COLO668 (cell line): ENCODE results near the gene KAT6B.
"Not testable (repeated sequence)": the region's sequence is repeated elsewhere in the genome, so short reads cannot be mapped to it uniquely, and the experiment has no call there.

Experiments used
- DNase-seq: peaks from one replicate; lab custom pipeline; 2025; ENCODE audit not compliant: unreplicated experiment; lab: John Stamatoyannopoulos, UW

The KAT6B gene

DNA sequence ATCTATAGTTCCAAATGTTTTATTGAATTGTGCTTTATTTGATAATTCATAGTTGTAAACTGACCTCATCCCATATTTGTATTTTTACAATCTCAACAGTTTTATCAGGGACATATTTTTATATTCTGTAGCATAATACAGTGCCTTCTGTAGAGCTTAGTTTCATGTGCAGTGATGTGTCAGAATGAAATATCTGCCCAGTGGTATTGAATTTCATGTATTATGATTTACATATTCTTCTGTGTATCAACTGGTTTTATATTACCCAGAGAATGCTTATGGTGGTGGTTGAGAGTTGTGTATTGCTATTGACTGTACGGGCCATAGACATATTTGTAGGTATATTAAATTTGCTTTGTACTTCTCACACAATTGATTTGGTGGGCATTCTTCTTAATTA, 89.9 kb downstream of the KAT6B start:
- DNase-seq, result no peak

DNA sequence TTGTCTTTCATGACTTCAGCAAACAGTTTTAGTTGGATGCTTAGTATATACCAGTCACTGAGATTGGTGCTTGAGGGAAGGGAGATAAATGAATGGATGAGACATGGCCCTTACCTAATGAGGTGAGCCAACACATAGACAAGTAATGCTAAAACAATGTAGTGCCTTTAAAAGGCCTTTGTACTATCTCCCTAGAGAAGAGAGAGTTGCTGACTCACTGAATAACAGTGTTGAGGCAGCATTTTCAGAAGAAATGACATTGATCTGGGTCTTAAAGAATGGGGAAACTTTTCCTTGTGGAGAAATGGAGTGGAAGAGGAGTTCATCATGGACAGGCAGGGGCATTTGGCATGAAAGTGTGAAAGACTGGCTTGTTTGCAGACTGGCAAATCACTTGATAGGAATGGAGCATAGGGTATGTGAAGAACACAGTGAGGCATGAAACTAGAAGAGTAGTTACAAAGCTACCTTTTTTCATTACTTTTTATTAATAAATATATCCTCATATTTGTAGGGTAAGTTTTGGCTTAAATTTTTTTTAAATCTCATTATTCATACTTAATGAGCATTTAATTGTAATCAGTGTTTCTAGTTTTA, 91.2 kb downstream of the KAT6B start:
- DNase-seq, result no peak

DNA sequence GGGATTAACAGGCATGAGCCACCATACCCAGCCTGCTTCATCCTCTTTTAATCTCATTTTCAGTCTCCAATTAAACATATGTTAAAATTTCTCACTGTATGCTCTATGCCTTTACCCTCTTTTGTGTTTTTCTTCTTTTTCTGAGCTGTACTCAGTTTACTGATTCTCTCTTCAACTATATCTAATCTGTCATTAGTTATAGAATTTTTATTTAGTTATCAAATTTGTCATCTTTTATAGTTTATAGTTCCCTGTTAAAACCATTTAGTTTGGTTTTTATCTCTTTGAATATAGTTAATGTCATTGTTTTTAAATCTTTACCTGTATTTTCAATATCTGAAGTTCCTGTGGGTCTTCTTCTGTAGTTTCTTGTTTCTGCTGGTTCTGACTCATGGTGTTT, 93.3 kb downstream of the KAT6B start:
- no peak for DNase-seq

DNA sequence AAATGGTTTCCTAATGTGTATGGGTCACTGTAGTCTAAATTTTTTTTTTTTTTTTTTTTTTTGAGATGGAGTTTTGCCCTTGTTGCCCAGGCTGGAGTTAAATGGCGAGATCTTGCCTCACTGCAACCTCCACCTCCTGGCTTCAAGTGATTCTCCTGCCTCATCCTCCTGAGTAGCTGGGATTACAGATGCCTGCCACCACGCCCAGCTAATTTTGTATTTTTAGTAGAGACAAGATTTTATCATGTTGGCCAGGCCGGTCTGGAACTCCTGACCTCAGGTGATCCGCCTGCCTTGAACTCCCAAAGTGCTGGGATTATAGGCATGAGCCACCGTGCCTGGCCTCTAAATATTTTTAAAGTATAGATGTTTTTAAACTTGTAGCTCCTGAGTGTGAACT, 94.7 kb downstream of the KAT6B start:
- not testable (repeated sequence) for DNase-seq

DNA sequence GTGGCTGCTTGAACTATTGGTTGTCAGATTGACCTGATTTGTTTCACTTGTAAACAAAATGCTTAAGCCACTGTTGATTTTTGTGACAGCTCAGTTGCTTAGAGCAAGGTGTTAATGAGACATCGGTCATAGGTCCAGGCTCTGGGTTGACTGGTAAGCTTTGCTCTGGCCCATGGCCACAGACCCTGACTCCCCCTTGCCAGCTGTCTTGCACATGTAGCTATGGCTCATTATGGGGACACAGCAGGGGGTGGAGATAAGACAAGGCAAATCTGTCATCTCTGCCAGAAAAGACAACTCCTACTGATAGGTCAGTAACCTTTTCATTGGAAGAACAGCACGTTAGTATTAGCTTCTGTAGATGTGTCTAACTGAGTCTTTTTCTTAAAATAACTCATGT, 95.3 kb downstream of the KAT6B start:
- no peak for DNase-seq

DNA sequence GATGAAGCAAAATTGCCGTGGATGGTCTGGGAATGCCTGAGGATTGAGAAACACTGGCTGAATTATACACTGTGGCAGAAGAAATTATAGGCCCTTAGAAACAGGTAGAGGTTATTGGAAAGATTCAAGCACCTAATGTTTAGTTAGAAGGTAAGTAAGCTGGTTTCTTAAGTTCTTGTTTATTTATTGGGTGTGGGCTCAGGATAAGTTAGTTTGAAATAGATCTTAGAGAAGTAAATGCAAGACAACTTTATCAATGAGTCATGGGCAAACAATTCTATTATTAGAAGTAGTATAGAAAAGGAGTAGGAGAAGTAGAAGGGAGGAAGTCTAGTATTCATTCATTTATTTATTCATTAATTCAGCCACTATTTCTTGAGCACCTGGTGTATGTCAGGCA, 96.5 kb downstream of the KAT6B start:
- DNase-seq, result no peak

DNA sequence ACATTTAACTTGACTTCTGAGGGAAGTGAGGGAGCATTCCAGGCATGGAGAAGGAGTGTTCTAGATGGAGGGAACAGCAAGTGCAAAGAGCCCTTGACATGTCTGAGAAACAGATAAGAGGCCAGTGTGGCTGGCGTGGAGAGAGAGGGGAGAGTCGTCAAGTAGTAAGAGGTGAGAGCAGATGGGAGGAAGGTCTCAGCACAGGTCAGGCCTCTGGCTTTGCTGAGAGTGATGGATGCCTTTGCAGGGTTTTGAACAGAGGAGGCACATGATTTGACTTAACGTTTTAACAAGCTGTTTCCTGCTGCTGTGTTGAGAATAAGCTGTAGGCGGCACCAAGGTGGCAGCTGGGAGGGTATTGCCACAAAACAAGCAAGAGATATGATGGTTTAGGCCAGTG, 97.2 kb downstream of the KAT6B start:
- DNase-seq, result no peak

DNA sequence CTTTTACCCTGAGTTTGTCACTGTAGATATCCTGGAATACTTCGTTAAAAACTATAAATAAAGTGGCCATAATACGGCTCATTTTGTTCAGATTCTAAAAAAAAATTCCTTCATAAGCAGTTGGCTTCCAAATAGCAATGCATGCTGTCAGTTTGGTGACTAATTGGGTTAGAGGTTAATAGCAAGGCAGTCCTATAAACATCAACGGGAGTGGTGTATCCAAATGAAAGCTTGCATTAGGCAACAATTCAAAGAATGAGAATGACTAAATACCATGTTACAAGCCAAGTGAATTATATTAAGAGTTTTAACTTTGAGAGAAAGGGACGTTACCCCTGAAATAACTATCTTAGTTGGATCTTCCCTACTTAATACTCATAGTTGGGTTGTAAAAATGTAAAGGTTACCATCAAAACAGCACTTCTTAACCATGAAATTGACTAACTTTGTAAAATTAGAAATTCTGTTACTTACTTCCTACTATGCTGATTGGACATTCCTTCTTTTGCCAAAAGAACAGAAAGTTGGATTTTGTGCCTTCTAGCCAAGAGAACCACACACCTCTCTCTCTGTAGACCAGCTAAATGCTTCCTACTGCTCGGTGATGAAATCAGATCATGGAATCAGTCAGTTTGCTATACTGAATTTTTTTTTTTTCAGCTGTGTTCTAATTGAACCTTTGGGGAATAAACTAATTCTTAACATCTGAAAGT, 98.0 kb downstream of the KAT6B start:
- no peak for DNase-seq

DNA sequence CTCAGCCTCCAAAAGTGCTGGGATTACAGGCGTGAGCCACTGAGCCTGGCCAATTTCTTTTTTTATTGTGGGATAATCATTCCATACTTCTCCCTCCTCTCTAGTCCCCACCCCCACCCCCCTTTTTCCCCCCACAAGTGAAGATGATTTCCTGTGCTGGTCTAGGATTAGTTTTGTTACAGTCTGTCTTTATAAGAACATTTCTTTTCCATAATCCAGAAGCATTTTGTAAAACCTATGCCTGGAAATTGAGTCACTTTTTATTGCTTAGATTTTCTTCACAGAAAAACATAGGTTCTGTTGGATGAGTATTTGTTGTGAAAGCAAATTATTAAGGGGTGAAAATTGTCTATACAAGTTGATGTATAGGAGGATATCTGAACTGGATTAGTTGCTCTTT, 98.9 kb downstream of the KAT6B start:
- DNase-seq, result no peak

DNA sequence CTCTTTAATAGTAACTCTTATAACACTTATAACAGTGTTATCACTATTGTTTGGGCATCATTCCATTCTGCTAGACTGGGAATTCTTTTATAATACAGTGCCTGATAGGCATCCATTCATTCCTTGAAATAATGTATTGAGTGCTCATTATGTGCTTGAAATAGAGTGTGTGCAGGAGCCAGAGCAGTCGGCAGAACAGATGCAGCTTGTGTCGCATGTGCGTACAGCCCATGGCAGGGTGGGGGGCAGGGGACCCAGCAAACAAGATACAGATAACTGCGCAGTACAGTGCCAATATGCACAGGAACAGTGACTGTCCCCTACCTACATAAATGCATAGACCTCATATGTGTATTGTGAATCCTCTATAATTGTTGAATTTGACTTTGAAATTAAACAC, 99.3 kb downstream of the KAT6B start:
- DNase-seq, result no peak

DNA sequence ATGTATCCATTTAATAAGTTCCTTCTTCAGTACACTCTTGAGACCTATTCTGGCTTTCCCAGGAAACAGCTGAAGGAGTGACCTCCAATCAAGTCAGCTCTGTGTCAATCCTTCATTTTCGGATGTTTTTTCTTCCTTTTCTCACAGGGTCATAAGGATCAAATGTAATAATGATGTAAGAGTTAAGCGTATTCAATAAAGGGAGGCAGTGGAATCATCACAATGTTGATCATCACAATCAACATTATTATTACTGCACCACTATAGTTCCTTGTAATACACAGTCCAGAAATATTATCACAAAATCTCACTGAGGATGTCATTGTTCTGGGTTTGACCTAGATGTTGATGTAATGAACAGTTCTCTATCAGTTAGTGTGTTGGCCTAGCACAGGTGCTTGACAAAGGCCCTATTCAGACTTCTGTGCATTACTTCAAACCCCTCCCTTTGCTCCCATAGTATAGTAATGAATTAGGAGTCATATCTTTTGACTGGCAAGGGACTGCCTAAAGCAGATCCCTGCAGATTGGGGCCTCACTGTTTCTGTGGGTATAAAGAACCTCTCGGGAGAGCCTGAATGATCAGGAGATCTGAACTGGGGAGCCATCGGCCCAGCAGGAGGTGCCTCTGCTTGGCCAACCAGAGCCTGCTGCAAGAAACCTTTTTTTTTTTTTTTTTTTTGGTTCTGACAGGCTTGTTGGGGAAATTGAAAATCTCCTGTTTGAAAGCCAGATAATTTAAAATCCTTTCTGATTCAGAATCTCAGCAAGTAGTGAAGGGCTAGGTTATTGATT, 100.6 kb downstream of the KAT6B start:
- no peak for DNase-seq

DNA sequence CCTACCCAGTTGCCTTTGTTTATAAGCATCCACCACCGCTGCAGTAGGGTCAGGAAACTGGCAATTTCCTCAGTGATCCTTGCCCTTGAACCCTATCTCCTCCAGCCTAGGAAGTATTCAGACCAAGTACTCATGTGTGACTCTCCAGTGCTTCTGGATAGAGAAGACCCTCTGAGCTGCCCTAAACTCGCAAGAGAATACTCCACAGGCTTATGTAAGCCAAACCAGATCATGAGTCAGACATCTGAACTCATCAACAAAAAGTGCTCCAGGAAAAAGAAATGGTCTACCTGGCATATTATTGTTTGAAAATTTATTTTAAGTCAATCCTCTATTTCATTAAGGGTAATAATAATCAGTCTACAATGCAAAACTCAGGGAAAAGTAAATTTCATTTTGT, 101.3 kb downstream of the KAT6B start:
- DNase-seq, result no peak

DNA sequence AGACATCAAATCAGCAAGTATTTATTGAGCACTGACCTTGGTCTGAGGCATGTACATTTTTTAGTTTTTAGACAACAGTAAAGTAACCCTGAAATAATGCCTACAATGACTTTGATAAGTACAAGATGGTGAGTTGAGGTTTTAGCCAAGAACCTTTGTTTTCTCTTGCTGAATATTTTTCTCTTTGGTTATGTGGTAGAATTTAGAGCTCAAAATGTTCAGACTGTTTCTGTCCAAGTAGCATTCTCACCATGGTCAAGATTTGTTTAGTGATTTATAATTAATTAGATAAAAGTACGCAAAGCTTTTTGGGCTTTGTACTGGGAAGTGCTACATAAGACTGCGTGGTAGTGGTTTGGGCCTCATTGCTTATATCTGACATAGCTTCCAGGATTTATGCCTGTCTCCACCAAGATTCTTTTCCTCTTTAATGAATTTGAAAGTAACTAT, 102.4 kb downstream of the KAT6B start:
- no peak for DNase-seq

DNA sequence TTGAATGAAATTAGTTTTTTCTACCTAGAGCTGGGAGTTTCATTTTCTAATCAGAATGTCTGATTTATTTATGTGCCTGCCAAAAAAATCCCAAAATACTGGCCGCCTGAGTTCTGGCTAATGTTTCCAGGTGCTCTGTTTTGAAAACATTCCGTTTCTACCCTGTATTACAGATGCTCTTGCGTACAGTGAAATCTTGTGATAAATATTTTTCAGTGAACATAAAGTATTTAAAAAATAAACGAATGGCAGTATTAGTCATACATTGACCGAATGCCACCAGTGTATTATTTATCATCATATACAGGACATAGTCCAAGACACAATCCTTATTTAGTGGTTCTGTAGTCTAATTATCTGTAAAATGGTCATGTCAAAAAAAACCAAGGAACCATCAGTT, 102.8 kb downstream of the KAT6B start:
- DNase-seq, result no peak

DNA sequence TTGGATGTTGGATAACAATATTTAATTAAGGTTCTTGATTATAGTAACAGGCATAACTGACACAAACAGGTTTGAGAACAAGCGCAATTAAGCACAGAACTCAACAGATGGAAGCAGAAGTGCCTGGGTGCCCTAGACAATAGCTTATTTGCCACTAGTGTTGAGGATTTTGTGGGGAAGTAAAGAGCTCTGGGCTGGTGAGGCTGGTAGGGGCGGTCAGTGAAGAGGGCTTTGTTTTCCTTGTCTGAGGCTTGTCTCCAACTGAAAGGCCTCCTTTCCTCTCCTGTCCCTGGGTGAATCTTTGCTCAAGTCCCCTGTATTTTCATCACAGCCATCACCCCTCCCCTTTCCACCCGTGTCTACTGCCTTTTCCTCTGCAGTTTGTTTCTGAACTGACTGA, 104.6 kb downstream of the KAT6B start:
- DNase-seq, result no peak

DNA sequence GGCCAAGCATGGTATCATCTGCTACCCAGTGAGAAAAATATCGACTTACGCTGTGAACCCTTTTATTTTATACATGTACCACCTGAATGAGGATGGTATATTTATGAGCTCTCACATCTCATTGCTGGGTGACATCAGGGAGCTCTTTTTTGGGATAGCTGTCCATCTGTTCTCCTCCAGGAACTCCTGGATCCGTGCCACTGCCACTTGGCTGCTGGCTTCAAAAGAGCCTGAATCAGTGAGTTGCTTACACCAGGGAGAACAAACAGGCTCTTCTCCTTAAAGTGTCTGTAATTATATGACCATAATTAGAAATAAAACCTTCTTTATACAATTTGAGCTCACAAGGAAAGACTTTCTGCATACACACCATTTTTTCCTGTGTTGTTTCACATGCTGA, 106.2 kb downstream of the KAT6B start:
- no peak for DNase-seq

DNA sequence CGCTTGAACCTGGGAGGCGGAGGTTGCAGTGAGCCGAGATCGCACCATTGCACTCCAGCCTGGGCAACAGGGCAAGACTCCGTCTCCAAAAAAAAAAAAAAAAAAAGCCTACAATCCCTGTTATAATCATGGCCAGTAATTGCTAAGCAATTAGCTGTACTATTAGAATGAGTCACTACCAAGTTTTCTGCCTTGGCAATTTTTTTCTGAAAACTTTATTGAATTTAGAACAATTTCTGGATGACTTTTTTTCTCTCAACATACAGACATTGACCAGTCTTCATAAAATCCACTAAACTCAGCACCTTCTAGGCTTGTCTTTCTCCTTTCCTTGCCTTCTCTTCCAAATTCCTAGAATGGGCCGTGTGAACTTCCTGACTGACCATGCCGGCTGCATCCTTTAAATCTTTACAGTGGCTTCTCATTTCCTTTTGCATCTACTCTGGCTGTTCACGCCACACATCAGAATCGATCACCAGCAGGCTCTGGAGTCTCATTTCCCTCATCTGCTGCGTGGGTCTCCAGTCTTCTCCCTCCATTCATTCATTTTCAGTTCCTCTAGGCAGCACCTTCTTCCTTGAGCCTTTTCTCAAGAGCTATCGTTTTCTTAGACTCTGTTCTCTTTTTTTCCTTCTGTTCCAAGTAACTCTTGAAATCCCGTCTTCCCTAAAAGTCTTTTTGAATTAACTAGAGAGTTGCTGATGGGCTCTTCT, 107.9 kb downstream of the KAT6B start:
- DNase-seq, result no peak

DNA sequence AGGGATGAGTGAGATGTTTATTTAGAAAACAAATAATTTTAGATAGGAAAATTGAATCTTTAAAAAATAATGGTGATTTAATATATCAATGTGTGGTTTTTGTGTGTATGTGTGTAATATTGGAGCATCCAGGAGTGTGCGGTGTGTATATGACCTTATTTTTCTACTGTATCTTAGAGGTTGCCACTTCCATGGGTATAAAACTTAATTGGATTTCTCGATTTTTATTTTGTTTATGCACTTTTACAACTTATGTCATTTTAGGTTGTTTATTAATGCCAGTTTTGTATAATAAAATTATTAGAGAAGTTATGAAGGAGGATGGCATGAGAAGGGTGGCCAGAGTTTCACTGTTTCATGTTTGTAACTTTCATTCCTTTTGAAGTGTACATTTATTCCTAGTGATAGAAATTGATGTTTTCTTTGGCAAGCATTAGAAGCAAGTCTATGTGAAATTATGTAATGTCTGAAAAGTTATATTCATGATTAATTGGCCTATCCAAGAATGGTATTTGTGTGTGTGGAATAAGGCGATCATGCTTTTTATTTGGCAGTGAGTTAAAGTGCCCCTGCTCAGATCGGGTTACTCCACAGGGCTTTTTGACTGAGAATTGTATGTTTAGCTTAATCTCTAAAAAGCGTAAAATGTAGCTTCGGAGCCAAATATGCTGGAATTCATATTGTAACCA, 110.3 kb downstream of the KAT6B start:
- no peak for DNase-seq

DNA sequence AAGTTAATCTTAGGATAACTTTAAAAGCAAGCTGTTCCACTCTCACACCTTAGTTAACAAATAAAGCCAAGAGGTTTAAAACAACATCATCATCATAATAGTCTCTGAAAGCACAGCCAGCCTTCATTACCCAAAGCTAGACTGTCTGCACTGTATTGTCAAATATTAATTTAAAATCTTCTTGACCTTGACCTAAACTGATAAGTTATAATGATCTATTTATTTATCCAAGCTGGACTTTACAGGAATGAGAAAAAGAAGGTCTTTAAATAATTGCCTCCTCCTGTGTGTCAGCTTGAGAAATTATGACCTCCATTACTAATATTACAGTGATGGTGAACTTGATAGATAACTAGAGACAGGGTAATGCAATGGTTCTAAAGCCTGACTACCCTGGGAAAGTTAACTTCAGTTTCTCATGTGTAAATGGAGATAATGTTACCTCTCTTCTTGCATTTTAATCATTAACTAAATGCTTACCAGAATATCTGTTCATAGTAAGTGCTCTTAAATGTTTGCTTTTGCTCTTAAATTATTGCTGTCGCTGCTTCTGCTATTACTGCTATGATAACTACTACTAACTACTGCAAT, 111.0 kb downstream of the KAT6B start:
- no peak for DNase-seq

DNA sequence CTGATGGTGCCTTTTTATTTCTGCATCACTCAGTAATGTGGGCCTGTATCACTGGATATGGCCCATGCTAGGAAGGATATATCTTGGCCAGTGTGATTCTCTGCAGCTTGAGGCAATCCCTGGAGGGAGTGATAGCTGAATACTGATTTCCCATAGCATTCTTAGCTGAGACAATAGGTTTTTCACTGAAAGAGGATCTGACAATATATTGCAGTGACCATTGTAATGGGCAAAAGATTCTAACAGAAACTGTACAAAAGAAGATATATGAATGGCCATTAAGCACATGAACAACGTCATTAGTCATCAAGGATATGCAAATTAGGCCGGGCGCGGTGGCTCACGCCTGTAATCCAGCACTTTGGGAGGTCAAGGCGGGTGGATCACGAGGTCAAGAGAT, 117.8 kb downstream of the KAT6B start:
- no peak for DNase-seq
